HG02973 (cell line): ENCODE measurements around the gene TCP10L.
A peak's percentile ranks its signal among the peaks of the same experiment; 100 is the strongest.
"Not testable (repeated sequence)": the region's sequence is repeated elsewhere in the genome, so short reads cannot be mapped to it uniquely, and the experiment has no call there.

ENCODE experiments used
- ATAC-seq: cut with Tn5 transposase; IDR thresholded peaks from one replicate; pipeline ENCODE4 v1.9.1; 2021; ENCODE audit warnings: moderate library complexity; ENCODE audit not compliant: unreplicated experiment

The TCP10L gene

GRCh38 chr21:32587651-32588050, 2.3 kb upstream of the TCP10L start:
- ATAC-seq, result no peak

GRCh38 chr21:32587120-32587519, 1.8 kb upstream of the TCP10L start:
- ATAC-seq, result no peak

GRCh38 chr21:32585970-32586369, 647 bp upstream of the TCP10L start:
- no peak for ATAC-seq

DNA sequence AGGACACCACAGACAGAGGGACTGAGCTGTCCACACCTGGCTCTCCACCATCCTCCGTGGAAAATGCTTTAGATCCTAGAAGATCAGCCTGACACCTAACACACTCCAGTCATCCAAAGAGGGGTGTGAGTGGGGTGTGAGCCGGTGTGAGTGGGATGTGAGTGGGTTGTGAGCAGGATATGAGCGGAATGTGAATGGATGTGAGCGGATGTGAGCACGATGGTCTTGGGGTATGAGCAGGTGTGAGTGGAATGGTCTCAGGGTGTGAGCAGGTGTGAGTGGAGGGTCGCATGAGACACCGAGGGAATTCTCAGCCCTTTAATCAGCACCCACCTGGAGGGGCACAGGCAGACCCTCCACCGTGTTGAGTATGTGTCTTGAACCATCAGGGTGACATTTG, 851 bp downstream of the TCP10L start:
- no peak for ATAC-seq

- ATAC-seq, result no peak
Observed at GRCh38 chr21:32581732-32582131, 3.6 kb downstream of the TCP10L start.

DNA sequence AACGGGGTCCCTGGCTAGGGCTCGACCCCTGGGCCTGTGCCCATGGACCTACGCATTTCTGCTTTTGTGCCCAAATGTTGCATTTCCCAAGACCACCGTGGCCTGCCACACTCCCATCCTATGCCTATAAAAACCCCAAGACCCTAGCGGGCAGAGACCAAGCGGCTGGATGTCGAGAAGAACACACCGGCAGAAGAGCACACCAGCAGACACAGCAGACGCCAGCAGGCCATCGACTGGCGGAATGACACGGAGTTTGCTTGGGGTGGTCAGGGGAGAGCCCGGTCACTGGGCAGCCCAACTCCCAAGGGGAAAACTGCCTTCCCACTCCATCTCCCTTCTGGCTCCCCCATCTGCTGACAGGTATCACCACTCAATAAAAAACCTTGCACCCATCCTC, 4.4 kb downstream of the TCP10L start:
- ATAC-seq, result no peak

DNA sequence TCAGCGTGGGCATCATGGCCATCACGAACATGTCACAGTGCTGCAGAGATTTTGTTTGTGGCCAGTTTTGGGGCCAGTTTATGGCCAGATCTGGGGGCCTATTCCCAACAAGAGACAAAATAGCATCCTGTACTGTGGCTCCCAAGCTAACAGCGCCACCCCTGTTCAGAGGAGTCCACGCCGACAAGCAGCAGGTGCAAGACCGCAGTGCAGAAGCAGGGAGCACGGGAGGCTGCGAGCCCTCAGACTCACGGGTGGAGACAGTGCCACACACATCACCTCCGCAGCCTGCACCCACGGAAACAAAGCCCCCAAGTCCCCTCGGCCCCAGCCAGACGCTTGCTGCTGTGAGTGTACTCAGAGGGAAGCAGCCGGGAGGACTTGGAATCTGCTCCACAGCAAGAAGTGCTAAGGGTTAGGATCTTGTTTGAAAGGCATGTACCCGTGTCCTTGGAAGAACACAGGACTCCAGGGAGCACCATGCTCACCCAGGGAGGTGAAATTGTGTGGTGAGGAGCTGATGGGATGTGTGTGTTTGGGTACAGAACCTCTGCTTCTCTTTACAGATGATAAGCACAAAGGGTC, 7.1 kb downstream of the TCP10L start:
- ATAC-seq, result no peak

- no peak for ATAC-seq
Observed at GRCh38 chr21:32576011-32576410, 9.3 kb downstream of the TCP10L start.

DNA sequence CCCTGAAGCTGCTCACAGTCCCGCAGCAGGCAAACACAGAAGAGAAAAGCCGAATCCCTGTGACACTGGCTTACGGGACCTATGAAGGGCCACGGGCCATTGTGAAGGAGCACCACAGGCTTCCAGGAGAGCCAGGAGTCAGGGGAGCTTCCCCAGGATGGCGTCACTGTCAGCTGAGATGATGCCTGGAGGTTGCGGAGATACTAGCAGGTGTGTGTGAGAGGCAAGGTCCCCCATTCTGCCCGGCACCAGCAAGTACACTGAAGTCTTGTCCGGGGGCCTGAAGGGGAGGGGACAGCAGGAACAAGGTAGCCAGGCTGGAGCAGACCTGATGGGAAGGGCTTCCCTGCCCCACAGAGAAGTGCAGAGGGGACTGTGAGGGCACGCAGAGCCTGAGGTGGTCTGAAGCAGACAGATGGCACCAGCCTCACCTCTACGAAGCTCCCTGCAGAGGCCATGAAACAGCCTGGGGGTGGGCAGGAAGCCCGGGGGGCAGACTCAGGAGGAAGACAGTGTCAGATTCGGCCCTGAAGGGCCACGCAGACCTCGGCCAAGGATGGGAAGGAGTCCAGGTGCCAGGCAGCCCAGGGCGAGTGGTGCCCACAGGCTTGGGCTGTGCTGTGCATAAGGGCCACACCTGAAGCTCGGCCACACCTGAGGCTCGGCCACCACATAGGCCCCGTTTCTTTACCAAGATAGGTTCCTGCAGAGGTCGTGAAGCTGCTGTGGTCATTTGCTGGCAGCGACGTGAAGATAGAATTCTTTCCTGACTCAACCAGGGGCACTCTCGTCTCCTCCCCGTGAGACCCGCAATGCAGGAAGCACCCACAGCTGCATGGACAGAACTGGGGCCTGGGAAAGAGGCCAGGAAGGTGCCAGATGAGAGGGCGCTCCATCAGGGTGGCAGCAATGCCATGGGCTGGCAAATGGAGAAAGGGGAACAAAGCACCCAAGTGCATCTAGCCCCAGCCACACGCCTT, 10.1 kb downstream of the TCP10L start:
- ATAC-seq, result no peak

GRCh38 chr21:32572574-32573420, 12.5 kb downstream of the TCP10L start:
- ATAC-seq, result no peak

GRCh38 chr21:32570456-32570855, 14.9 kb downstream of the TCP10L start:
- no peak for ATAC-seq

- ATAC-seq, result peak; percentile 74
Observed at GRCh38 chr21:32569261-32570230, 15.8 kb downstream of the TCP10L start.

- no peak for ATAC-seq
Observed at GRCh38 chr21:32567626-32568025, 17.7 kb downstream of the TCP10L start.

DNA sequence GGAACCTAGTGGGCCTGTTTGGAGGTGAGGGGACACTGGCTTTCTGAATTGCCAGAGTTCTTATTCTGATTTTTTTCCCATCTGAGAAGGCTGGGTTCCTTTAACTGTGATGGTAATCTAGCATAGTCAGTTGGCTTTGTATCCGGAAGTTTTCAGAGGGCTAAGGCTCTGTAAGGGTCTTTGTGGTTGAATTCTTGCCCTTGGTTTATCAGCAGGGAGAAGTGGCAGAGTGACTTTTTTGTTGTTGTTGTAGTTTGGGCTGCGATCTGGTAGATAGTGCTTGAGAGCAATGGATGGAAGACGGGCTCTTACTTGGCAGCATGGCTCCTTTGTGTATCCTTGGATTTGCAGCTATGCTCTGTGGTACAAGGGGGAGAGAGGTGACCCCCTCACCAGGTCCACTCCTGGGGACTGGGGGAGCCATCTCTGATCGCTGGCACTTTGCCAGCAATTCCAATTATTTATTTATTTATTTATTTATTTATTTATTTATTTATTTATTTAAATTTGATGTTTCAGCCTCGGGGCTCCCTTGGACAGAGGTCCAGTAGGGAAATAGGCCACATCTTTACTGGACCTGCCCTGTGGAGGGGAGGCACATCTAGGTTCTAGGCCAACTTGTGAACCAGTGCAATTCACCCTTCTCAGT, 18.5 kb downstream of the TCP10L start:
- ATAC-seq, result no peak

GRCh38 chr21:32565856-32566465, 19.4 kb downstream of the TCP10L start:
- no peak for ATAC-seq

DNA sequence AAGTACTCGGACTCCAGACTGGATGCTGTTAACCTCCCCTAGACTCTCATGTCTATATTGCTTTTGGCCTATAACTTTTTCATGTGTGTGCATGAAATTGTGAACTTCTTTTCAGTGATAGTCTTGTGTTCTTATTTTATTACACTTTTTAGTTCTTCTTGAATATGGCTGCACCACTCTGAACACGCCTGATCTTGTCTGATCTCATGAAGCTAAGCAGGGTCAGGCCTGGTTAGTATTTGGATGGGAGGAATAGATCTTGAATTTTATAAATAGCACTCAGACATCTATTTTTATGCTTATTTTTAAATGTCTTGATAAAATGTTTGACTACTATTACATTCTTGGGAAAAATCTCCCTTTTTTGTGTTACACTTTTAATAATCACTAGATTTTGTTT, 22.4 kb downstream of the TCP10L start:
- no peak for ATAC-seq

DNA sequence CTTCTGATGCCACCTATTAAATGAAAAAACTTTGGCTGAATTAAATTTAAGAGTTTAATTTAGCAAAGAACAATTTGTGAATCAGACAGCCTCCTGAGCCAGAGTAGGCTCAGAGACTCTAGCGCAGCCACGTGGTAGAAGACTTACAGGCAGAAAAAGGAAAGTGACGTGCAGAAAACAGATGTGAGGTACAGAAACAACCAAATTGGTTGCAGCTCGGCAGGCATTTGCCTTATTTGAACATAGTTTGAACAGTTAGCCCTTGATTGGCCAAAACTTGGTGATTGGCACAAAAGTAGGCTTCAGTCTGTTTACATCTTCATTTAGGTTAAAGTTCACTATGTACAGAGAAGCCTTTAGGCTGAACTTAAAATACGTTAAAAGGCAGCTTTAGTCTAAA, 22.9 kb downstream of the TCP10L start:
- ATAC-seq, result no peak

- ATAC-seq, result not testable (repeated sequence)
Observed at GRCh38 chr21:32561476-32561875, 23.8 kb downstream of the TCP10L start.

DNA sequence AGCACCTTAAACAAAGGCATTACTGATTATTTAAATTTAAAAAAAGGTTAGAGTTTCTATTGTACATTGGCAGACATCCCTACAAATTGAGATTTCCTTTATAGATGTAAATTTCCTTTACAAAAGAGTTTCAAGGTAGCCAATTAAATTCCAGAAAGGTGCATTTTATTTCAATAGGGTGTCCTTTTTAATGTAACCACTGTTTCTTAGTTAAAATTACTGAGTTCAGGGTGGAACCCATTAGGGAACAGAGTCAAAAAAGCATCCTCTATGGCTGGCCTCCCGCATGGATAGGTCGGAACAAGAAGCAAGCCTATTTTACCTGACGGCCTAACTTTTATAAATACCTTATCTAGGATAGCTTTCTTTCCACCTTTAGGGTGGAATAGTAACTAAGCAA, 24.4 kb downstream of the TCP10L start:
- no peak for ATAC-seq
